Mononuclear cell (primary cell): Measurements from ENCODE around the gene EDN2. TPM values are rescaled to one million over a fixed set of nuclear protein-coding genes. Genes with fewer than 3 reads are reported as not detected.

ENCODE experiments used
- H3K27me3 ChIP-seq: 2 replicates; pipeline ENCODE4 v1.6.0; 2011; ENCODE audit warnings: low read length, control low read depth; ENCODE audit not compliant: insufficient read depth
- H3K4me1 ChIP-seq: 2 replicates; pipeline ENCODE4 v1.5.1; 2011; ENCODE audit warnings: mild to moderate bottlenecking, low read length, control low read depth; ENCODE audit not compliant: insufficient read depth
- H3K4me3 ChIP-seq: 2 replicates; pipeline ENCODE4 v1.5.1; 2011; ENCODE audit warnings: mild to moderate bottlenecking, low read length, moderate library complexity
- H3K9me3 ChIP-seq: 2 replicates; pipeline ENCODE4 v1.5.1; 2011; ENCODE audit warnings: low read depth, mild to moderate bottlenecking, control low read depth, low read length
- total RNA-seq: library from RNA; depleted of rRNA; stranded (reverse); fragments of >200 nt; gene quantifications from one replicate; pipeline ENCODE4 v1.2.3, GENCODE V29; 2012

Gene EDN2
- total RNA-seq, 1 donor, result not detected

- no peaks in the 10 kb centered on the region for H3K27me3 ChIP-seq
- no peak overlapping the region for H3K4me3 ChIP-seq
- H3K9me3 ChIP-seq, result no peaks in the 10 kb centered on the region
- H3K4me1 ChIP-seq, result no peaks in the 10 kb centered on the region
Measured at GRCh38 chr1:41509270-41509671, 24.8 kb upstream of the EDN2 start.

GRCh38 chr1:41508290-41508689, 23.8 kb upstream of the EDN2 start:
- H3K27me3 ChIP-seq, result no peaks in the 10 kb centered on the region
- no peaks in the 10 kb centered on the region for H3K4me1 ChIP-seq
- H3K9me3 ChIP-seq, result no peaks in the 10 kb centered on the region
- no peak overlapping the region for H3K4me3 ChIP-seq

- Histone ChIP-seq H3K4me1 (no peaks in the 10 kb centered on the region), H3K4me3 (no peak overlapping the region), H3K27me3 (no peaks in the 10 kb centered on the region), H3K9me3 (no peaks in the 10 kb centered on the region)
Measured at GRCh38 chr1:41507836-41508235, 23.4 kb upstream of the EDN2 start.

- no peaks in the 10 kb centered on the region for H3K27me3 ChIP-seq
- H3K4me1 ChIP-seq, result no peaks in the 10 kb centered on the region
- H3K4me3 ChIP-seq, result no peak overlapping the region
- H3K9me3 ChIP-seq, result no peaks in the 10 kb centered on the region
Measured at GRCh38 chr1:41507110-41507720, 22.7 kb upstream of the EDN2 start.

GRCh38 chr1:41504114-41505035, 19.9 kb upstream of the EDN2 start:
- Histone ChIP-seq H3K27me3 (no peaks in the 10 kb centered on the region), H3K4me3 (no peak overlapping the region), H3K9me3 (no peaks in the 10 kb centered on the region), H3K4me1 (no peaks in the 10 kb centered on the region)

- H3K4me3 ChIP-seq, result no peak overlapping the region
- H3K27me3 ChIP-seq, result no peaks in the 10 kb centered on the region
- no peaks in the 10 kb centered on the region for H3K9me3 ChIP-seq
- no peaks in the 10 kb centered on the region for H3K4me1 ChIP-seq
Measured at GRCh38 chr1:41503538-41504113, 19.1 kb upstream of the EDN2 start.

- Histone ChIP-seq H3K9me3 (no peaks in the 10 kb centered on the region), H3K4me1 (no peaks in the 10 kb centered on the region), H3K4me3 (no peak overlapping the region), H3K27me3 (no peaks in the 10 kb centered on the region)
Measured at GRCh38 chr1:41502912-41503311, 18.4 kb upstream of the EDN2 start.

GRCh38 chr1:41501581-41501980, 17.1 kb upstream of the EDN2 start:
- Histone ChIP-seq H3K9me3 (no peaks in the 10 kb centered on the region), H3K4me1 (peaks cover under 1% of the 10 kb centered on the region), H3K27me3 (no peaks in the 10 kb centered on the region), H3K4me3 (no peak overlapping the region)

GRCh38 chr1:41500781-41501518, 16.5 kb upstream of the EDN2 start:
- Histone ChIP-seq H3K4me3 (no peak overlapping the region), H3K27me3 (peaks cover 2% of the 10 kb centered on the region), H3K9me3 (no peaks in the 10 kb centered on the region), H3K4me1 (peaks cover 7% of the 10 kb centered on the region)

- H3K9me3 ChIP-seq, result no peaks in the 10 kb centered on the region
- peaks cover 12% of the 10 kb centered on the region for H3K4me1 ChIP-seq
- no peak overlapping the region for H3K4me3 ChIP-seq
- peaks cover 7% of the 10 kb centered on the region for H3K27me3 ChIP-seq
Measured at GRCh38 chr1:41500378-41500777, 15.9 kb upstream of the EDN2 start.

- Histone ChIP-seq H3K4me3 (no peak overlapping the region), H3K9me3 (no peaks in the 10 kb centered on the region), H3K27me3 (peaks cover 9% of the 10 kb centered on the region), H3K4me1 (peaks cover 12% of the 10 kb centered on the region)
Measured at GRCh38 chr1:41499591-41499990, 15.1 kb upstream of the EDN2 start.

GRCh38 chr1:41498804-41499203, 14.3 kb upstream of the EDN2 start:
- Histone ChIP-seq H3K4me3 (no peak overlapping the region), H3K4me1 (peaks cover 12% of the 10 kb centered on the region), H3K9me3 (no peaks in the 10 kb centered on the region), H3K27me3 (peaks cover 9% of the 10 kb centered on the region)

- H3K4me1 ChIP-seq, result peaks cover 12% of the 10 kb centered on the region
- no peak overlapping the region for H3K4me3 ChIP-seq
- H3K27me3 ChIP-seq, result peaks cover 9% of the 10 kb centered on the region
- no peaks in the 10 kb centered on the region for H3K9me3 ChIP-seq
Measured at GRCh38 chr1:41498391-41498790, 13.9 kb upstream of the EDN2 start.

- H3K9me3 ChIP-seq, result no peaks in the 10 kb centered on the region
- peaks cover 12% of the 10 kb centered on the region for H3K4me1 ChIP-seq
- H3K27me3 ChIP-seq, result peaks cover 9% of the 10 kb centered on the region
- no peak overlapping the region for H3K4me3 ChIP-seq
Measured at GRCh38 chr1:41497461-41498030, 13.1 kb upstream of the EDN2 start.

- peaks cover 9% of the 10 kb centered on the region for H3K27me3 ChIP-seq
- H3K4me3 ChIP-seq, result no peak overlapping the region
- H3K9me3 ChIP-seq, result no peaks in the 10 kb centered on the region
- peaks cover 12% of the 10 kb centered on the region for H3K4me1 ChIP-seq
Measured at GRCh38 chr1:41497056-41497440, 12.6 kb upstream of the EDN2 start.
